Right lobe of liver (tissue), 6 donors: ENCODE measurements around the gene NLGN1. TPM values are rescaled to one million over a fixed set of nuclear protein-coding genes. Genes with fewer than 3 reads are reported as not detected.

ENCODE experiments used
- ATAC-seq, 4 donors: fragments of 200-7000 bp; cut with Tn5 transposase; one replicate each; pipeline ENCODE4 v1.9.1; 2020; ENCODE audit warnings: mild to moderate bottlenecking in 4 of 4, moderate library complexity in 4 of 4
- DNase-seq, 3 donors: peaks; one replicate each; pipeline ENCODE4 v3.0.0-alpha.2; 2020
- H3K27ac ChIP-seq, 3 donors: fragments of 200-600 bp; one replicate each; pipeline ENCODE4 v1.8.0; 2022
- H3K27me3 ChIP-seq, 2 donors: fragments of 200-600 bp; one replicate each; pipeline ENCODE4 v1.8.0; 2022
- H3K36me3 ChIP-seq, 4 donors: fragments of 200-600 bp; sonication (generic) in 1 of 4; one replicate each; pipeline versions ENCODE4 v1.5.1 to v1.8.0; 2017 to 2022; ENCODE audit warnings: control low read depth in 1 of 4
- H3K4me1 ChIP-seq, 4 donors: fragments of 200-600 bp; sonication (generic) in 1 of 4; one replicate each; pipeline versions ENCODE4 v1.5.1 to v1.8.0; 2017 to 2022; ENCODE audit warnings: control low read depth in 1 of 4
- H3K4me3 ChIP-seq, 3 donors: fragments of 200-600 bp; one replicate each; pipeline ENCODE4 v1.8.0; 2022
- H3K9me3 ChIP-seq, 4 donors: fragments of 200-600 bp; sonication (generic) in 1 of 4; one replicate each; pipeline versions ENCODE4 v1.5.1 to v1.8.0; 2017 to 2022; ENCODE audit warnings: control low read depth in 1 of 4
- POLR2A ChIP-seq: fragments of 450-650 bp; IDR thresholded peaks from one replicate; pipeline ENCODE4 v1.6.1; 2017; ENCODE audit warnings: antibody characterized with exemption, mild to moderate bottlenecking
- WGBS: methylation state at CpG from one replicate; pipeline ENCODE4 v1.1.6; 2018; ENCODE audit warnings: low coverage, low lambda C conversion rate; ENCODE audit not compliant: insufficient coverage; ENCODE audit errors: missing lambda C conversion rate; 5-methylcytosine and 5-hydroxymethylcytosine counted together
- intact Hi-C, 2 donors: fragments of 100-400 bp; cut with DNase I; formaldehyde crosslinking; loops; one replicate each; pipeline versions ENCODE4 v1.11.2 to v1.14.1; 2022
- total RNA-seq, 6 experiments: library from RNA; depleted of rRNA in 2 of 6; stranded (reverse); fragments of >200 nt in 2 of 6; fragmentation: NEBNext Ultra II Directional in 3 of 6; extraction: Animal tissue kit (Norgen Biotek cat#: 25700) in 3 of 6; gene quantifications; one replicate each; pipeline versions ENCODE4 v1.1.0 to v1.2.4, GENCODE V29; 2016 to 2023
- TF ChIP-seq, protein P1 (sequence below), 4 donors: fragments of 200-600 bp in 3 of 4; fragments of 450-650 bp in 1 of 4; IDR thresholded peaks; one replicate each; pipeline versions ENCODE4 v1.5.1 to v1.8.0; 2016 to 2022; ENCODE audit warnings: antibody characterized with exemption in 4 of 4, mild to moderate bottlenecking in 2 of 4
- donor health status: DM: no; HTN: yes; CAD: no.
- donor health status: DM: no; HTN: no; CAD: no.
- donor health status: DM: no; HTN: no; CAD: no.
- donor health status: DM: no; HTN: yes; CAD: no.
- donor health status: DM: no; HTN: yes; CAD: no.

Gene NLGN1
- total RNA-seq, 6 experiments from 2014 or later, result 0.02 to 0.12 TPM; not detected in 4

- Histone ChIP-seq H3K27me3 (no peaks in the 10 kb centered on the region), H3K36me3 (no peaks in the 10 kb centered on the region), H3K9me3 (no peaks in the 10 kb centered on the region), H3K4me1 (no peaks in the 10 kb centered on the region), H3K4me3 (no peak overlapping the region), H3K27ac (no peak overlapping the region)
- intact Hi-C loops, result no loop called here
- ATAC-seq, result no peak
- TF ChIP-seq, protein P1, sequence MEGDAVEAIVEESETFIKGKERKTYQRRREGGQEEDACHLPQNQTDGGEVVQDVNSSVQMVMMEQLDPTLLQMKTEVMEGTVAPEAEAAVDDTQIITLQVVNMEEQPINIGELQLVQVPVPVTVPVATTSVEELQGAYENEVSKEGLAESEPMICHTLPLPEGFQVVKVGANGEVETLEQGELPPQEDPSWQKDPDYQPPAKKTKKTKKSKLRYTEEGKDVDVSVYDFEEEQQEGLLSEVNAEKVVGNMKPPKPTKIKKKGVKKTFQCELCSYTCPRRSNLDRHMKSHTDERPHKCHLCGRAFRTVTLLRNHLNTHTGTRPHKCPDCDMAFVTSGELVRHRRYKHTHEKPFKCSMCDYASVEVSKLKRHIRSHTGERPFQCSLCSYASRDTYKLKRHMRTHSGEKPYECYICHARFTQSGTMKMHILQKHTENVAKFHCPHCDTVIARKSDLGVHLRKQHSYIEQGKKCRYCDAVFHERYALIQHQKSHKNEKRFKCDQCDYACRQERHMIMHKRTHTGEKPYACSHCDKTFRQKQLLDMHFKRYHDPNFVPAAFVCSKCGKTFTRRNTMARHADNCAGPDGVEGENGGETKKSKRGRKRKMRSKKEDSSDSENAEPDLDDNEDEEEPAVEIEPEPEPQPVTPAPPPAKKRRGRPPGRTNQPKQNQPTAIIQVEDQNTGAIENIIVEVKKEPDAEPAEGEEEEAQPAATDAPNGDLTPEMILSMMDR (IDR thresholded peaks at IDR 0.05), result no peak
- TF ChIP-seq POLR2A, result no peak
- 50% methylated on average over 4 of the region's 4 CpGs for WGBS
- DNase-seq, result no peak
These were observed 113.0 kb downstream of the NLGN1 start for GRCh38 chr3:173510565-173510964.

- Histone ChIP-seq H3K27ac (no peak overlapping the region), H3K27me3 (no peaks in the 10 kb centered on the region), H3K4me3 (no peak overlapping the region), H3K36me3 (no peaks in the 10 kb centered on the region), H3K4me1 (no peaks in the 10 kb centered on the region), H3K9me3 (no peaks in the 10 kb centered on the region)
- 43% methylated on average over 1 of the region's 1 CpG for WGBS
- no peak for TF ChIP-seq POLR2A
- TF ChIP-seq, protein P1 (IDR thresholded peaks at IDR 0.05), result no peak
- intact Hi-C loops, result no loop called here
- ATAC-seq (no peak), DNase-seq (no peak)
These were observed 115.6 kb downstream of the NLGN1 start for GRCh38 chr3:173513123-173513522.

- H3K9me3 ChIP-seq, result no peaks in the 10 kb centered on the region
- no peak for TF ChIP-seq POLR2A
- TF ChIP-seq, protein P1 (IDR thresholded peaks at IDR 0.05), result peak in 3 of 4 donors; percentile 32 to 53 (median 35)
- peak; percentile 59 to 76 (median 74) for ATAC-seq
- no peaks in the 10 kb centered on the region for H3K27me3 ChIP-seq
- intact Hi-C loops, result no loop called here
- 39% methylated on average over 8 of the region's 8 CpGs for WGBS
- H3K4me3 ChIP-seq, result no peak overlapping the region
- H3K27ac ChIP-seq, result no peak overlapping the region
- no peaks in the 10 kb centered on the region for H3K4me1 ChIP-seq
- H3K36me3 ChIP-seq, result no peaks in the 10 kb centered on the region
- DNase-seq, result no peak
These were observed 131.6 kb downstream of the NLGN1 start for GRCh38 chr3:173529062-173529711.

- WGBS, result 67% methylated on average over 1 of the region's 1 CpG
- TF ChIP-seq POLR2A, result no peak
- TF ChIP-seq, protein P1 (IDR thresholded peaks at IDR 0.05), result no peak
- DNase-seq, result no peak
- Histone ChIP-seq H3K27me3 (no peaks in the 10 kb centered on the region), H3K4me3 (no peak overlapping the region), H3K9me3 (no peaks in the 10 kb centered on the region), H3K36me3 (no peaks in the 10 kb centered on the region), H3K27ac (no peak overlapping the region), H3K4me1 (no peaks in the 10 kb centered on the region)
- no peak for ATAC-seq
- intact Hi-C loops, result no loop called here
These were observed 134.1 kb downstream of the NLGN1 start for GRCh38 chr3:173531602-173532001.
